CD8-positive, alpha-beta memory T cell (primary cell): Measurements from ENCODE around the gene PHKB. TPM values are rescaled to one million over a fixed set of nuclear protein-coding genes. Genes with fewer than 3 reads are reported as not detected.
A peak's percentile ranks its signal among the peaks of the same experiment; 100 is the strongest.
"Not testable (repeated sequence)": the region's sequence is repeated elsewhere in the genome, so short reads cannot be mapped to it uniquely, and the experiment has no call there.

Source experiments
- CTCF ChIA-PET: fragments of 350-600 bp; sonication (Branson Sonifier 250); formaldehyde crosslinking; loops from one replicate; lab custom pipeline; 2021; ENCODE audit warnings: antibody characterized with exemption; lab: Charles Lee
- POLR2A ChIA-PET: fragments of 350-600 bp; sonication (Branson Sonifier 250); formaldehyde crosslinking; loops from one replicate; lab custom pipeline; 2021; ENCODE audit warnings: antibody characterized with exemption; lab: Charles Lee
- DNase-seq, 5 donors: peaks; one replicate each; pipeline versions ENCODE4 v3.0.0 to v3.0.0-alpha.2; 2020 to 2022; ENCODE audit warnings: mixed read lengths in 1 of 5
- H3K27ac ChIP-seq: one replicate; pipeline ENCODE4 v1.7.0; 2013; ENCODE audit warnings: low read depth, mild to moderate bottlenecking, low read length, moderate library complexity
- H3K27me3 ChIP-seq: 2 replicates; pipeline ENCODE4 v1.7.0; 2013; ENCODE audit warnings: low read length, mild to moderate bottlenecking; ENCODE audit not compliant: insufficient read depth, poor library complexity, severe bottlenecking
- H3K36me3 ChIP-seq: 2 replicates; pipeline ENCODE4 v1.7.0; 2013; ENCODE audit warnings: mild to moderate bottlenecking, low read length, moderate library complexity; ENCODE audit not compliant: insufficient read depth
- H3K4me1 ChIP-seq: 2 replicates; pipeline ENCODE4 v1.7.0; 2013; ENCODE audit warnings: mild to moderate bottlenecking, low read length, moderate library complexity; ENCODE audit not compliant: insufficient read depth
- H3K4me3 ChIP-seq: 2 replicates; pipeline ENCODE4 v1.7.0; 2013; ENCODE audit warnings: mild to moderate bottlenecking, low read length
- H3K9me3 ChIP-seq: 2 replicates; pipeline ENCODE4 v1.7.0; 2013; ENCODE audit warnings: mild to moderate bottlenecking, low read length
- H3K27ac Mint-ChIP-seq, 8 donors: one replicate each; pipeline ENCODE4 v1.8.0; 2020 to 2021; ENCODE audit warnings: mixed read lengths in 8 of 8, mild to moderate bottlenecking in 6 of 8, inconsistent platforms in 3 of 8, moderate library complexity in 3 of 8
- H3K27me3 Mint-ChIP-seq, 2 donors: one replicate each; pipeline ENCODE4 v1.8.0; 2020 to 2021; ENCODE audit warnings: mixed read lengths in 2 of 2, mild to moderate bottlenecking in 1 of 2, moderate library complexity in 1 of 2
- H3K36me3 Mint-ChIP-seq, 3 donors: one replicate each; pipeline ENCODE4 v1.8.0; 2020 to 2021; ENCODE audit warnings: mixed read lengths in 3 of 3, inconsistent platforms in 1 of 3, mild to moderate bottlenecking in 1 of 3
- H3K4me1 Mint-ChIP-seq, 3 donors: one replicate each; pipeline ENCODE4 v1.8.0; 2020 to 2021; ENCODE audit warnings: mixed read lengths in 3 of 3, inconsistent platforms in 1 of 3, mild to moderate bottlenecking in 1 of 3
- H3K4me3 Mint-ChIP-seq, 7 donors: one replicate each; pipeline ENCODE4 v1.8.0; 2020 to 2021; ENCODE audit warnings: mixed read lengths in 7 of 7, mild to moderate bottlenecking in 6 of 7, moderate library complexity in 4 of 7, inconsistent platforms in 2 of 7
- H3K9me3 Mint-ChIP-seq, 5 donors: one replicate each; pipeline ENCODE4 v1.8.0; 2020 to 2022; ENCODE audit warnings: mixed read lengths in 5 of 5, mild to moderate bottlenecking in 3 of 5, moderate library complexity in 2 of 5, inconsistent platforms in 1 of 5
- polyA plus RNA-seq: library from polyadenylated mRNA; unstranded; fragments of 300-500 nt; fragmentation: Illumina TruSeq; gene quantifications from one replicate; pipeline ENCODE4 v1.2.3, GENCODE V29; 2021
- total RNA-seq, 2 experiments: library from RNA; stranded (reverse); gene quantifications; one replicate each; pipeline ENCODE4 v1.2.3, GENCODE V29; 2021

PHKB gene
- total and polyA plus RNA-seq, 3 experiments from 2014 or later: 23.0 to 29.2 (median 25.4) TPM

- H3K4me3 Mint-ChIP-seq, H3K4me1 ChIP-seq, H3K27ac Mint-ChIP-seq, H3K27me3 ChIP-seq, DNase-seq, H3K27me3 Mint-ChIP-seq, H3K9me3 ChIP-seq, CTCF ChIA-PET, H3K27ac ChIP-seq, POLR2A ChIA-PET, H3K36me3 ChIP-seq, H3K9me3 Mint-ChIP-seq, H3K4me3 ChIP-seq: not testable (repeated sequence)
- Mint-ChIP-seq H3K4me1 (peaks cover 37 to 60% (median 37%) of the 10 kb centered on the region in 3 donors), H3K36me3 (peaks cover 19 to 61% (median 37%) of the 10 kb centered on the region in 3 donors)
Observed at GRCh38 chr16:47442884-47443283, 18.2 kb upstream of the PHKB start.

GRCh38 chr16:47446431-47446830, 14.7 kb upstream of the PHKB start:
- H3K27ac Mint-ChIP-seq: peak overlapping the region in 3 of 8 donors; percentile 19 to 51 (median 48)
- Histone ChIP-seq H3K4me1 (no peaks in the 10 kb centered on the region), H3K9me3 (no peaks in the 10 kb centered on the region), H3K27me3 (no peaks in the 10 kb centered on the region), H3K4me3 (no peak overlapping the region), H3K36me3 (peaks cover 14% of the 10 kb centered on the region), H3K27ac (no peak overlapping the region)
- peak overlapping the region in 1 of 7 donors; percentile 5 for H3K4me3 Mint-ChIP-seq
- ChIA-PET CTCF (no interaction called here), POLR2A (no interaction called here)
- H3K27me3 Mint-ChIP-seq: no peaks in the 10 kb centered on the region
- DNase-seq: no peak
- peaks cover 0 to 4% (median 0%) of the 10 kb centered on the region in 5 donors for H3K9me3 Mint-ChIP-seq
- H3K36me3 Mint-ChIP-seq: peaks cover 22 to 66% (median 24%) of the 10 kb centered on the region in 3 donors
- H3K4me1 Mint-ChIP-seq: peaks cover 32 to 57% (median 41%) of the 10 kb centered on the region in 3 donors

- Histone ChIP-seq H3K36me3 (peaks cover 32% of the 10 kb centered on the region), H3K27ac (no peak overlapping the region), H3K9me3 (no peaks in the 10 kb centered on the region), H3K4me1 (no peaks in the 10 kb centered on the region), H3K27me3 (no peaks in the 10 kb centered on the region), H3K4me3 (no peak overlapping the region)
- Mint-ChIP-seq H3K36me3 (peaks cover 13 to 68% (median 33%) of the 10 kb centered on the region in 3 donors), H3K27me3 (no peaks in the 10 kb centered on the region), H3K4me1 (peaks cover 31 to 55% (median 50%) of the 10 kb centered on the region in 3 donors), H3K9me3 (no peaks in the 10 kb centered on the region), H3K4me3 (no peak overlapping the region), H3K27ac (no peak overlapping the region)
- ChIA-PET CTCF (no interaction called here), POLR2A (no interaction called here)
- DNase-seq: no peak
Observed at GRCh38 chr16:47448830-47449575, 12.1 kb upstream of the PHKB start.

DNA sequence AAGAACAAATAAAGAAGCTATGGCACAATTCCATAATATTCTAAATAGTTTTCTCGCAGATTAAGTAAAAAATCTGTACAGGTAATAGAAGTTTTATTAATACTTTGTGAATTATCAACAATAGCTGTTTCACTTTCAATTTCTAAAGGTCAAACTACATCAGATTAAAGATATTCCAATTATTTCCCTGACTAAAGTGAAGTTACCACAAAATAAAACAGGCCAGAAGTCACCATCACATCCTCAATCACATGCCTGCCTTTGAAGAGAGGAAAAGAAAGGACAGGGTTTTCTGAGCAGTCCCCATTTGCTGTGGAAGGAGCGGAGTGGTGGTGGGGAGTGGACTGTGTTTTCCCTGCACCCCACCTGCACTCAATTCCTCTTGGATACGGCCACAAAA, 11.3 kb upstream of the PHKB start:
- Mint-ChIP-seq H3K27ac (peak overlapping the region in 3 of 8 donors; percentile 7 to 71 (median 57)), H3K36me3 (peaks cover 11 to 69% (median 35%) of the 10 kb centered on the region in 3 donors), H3K4me1 (peaks cover 32 to 57% (median 51%) of the 10 kb centered on the region in 3 donors), H3K9me3 (no peaks in the 10 kb centered on the region), H3K27me3 (no peaks in the 10 kb centered on the region), H3K4me3 (no peak overlapping the region)
- Histone ChIP-seq H3K9me3 (no peaks in the 10 kb centered on the region), H3K4me1 (no peaks in the 10 kb centered on the region), H3K36me3 (peaks cover 32% of the 10 kb centered on the region), H3K27ac (no peak overlapping the region), H3K4me3 (no peak overlapping the region), H3K27me3 (no peaks in the 10 kb centered on the region)
- no peak for DNase-seq
- ChIA-PET POLR2A (no interaction called here), CTCF (no interaction called here)

- H3K4me1 Mint-ChIP-seq: peaks cover 49 to 75% (median 71%) of the 10 kb centered on the region in 3 donors
- peak overlapping the region in 4 of 8 donors; percentile 6 to 45 (median 32) for H3K27ac Mint-ChIP-seq
- DNase-seq: no peak
- H3K27me3 ChIP-seq: no peaks in the 10 kb centered on the region
- peak overlapping the region in 1 of 7 donors; percentile 65 for H3K4me3 Mint-ChIP-seq
- H3K9me3 ChIP-seq: no peaks in the 10 kb centered on the region
- peaks cover 9% of the 10 kb centered on the region for H3K36me3 ChIP-seq
- H3K36me3 Mint-ChIP-seq: peaks cover 0 to 40% (median 27%) of the 10 kb centered on the region in 3 donors
- H3K27me3 Mint-ChIP-seq: no peaks in the 10 kb centered on the region
- H3K27ac ChIP-seq: no peak overlapping the region
- H3K4me1 ChIP-seq: peaks cover 33% of the 10 kb centered on the region
- POLR2A ChIA-PET: no interaction called here
- no peaks in the 10 kb centered on the region for H3K9me3 Mint-ChIP-seq
- CTCF ChIA-PET: no interaction called here
- H3K4me3 ChIP-seq: no peak overlapping the region
Observed at GRCh38 chr16:47458331-47458730, 2.8 kb upstream of the PHKB start.

GRCh38 chr16:47459603-47460002, 1.5 kb upstream of the PHKB start:
- peaks cover 54 to 78% (median 74%) of the 10 kb centered on the region in 3 donors for H3K4me1 Mint-ChIP-seq
- DNase-seq: no peak
- H3K27me3 Mint-ChIP-seq: no peaks in the 10 kb centered on the region
- H3K36me3 Mint-ChIP-seq: peaks cover 0 to 34% (median 19%) of the 10 kb centered on the region in 3 donors
- CTCF ChIA-PET: no interaction called here
- Histone ChIP-seq H3K27me3 (no peaks in the 10 kb centered on the region), H3K9me3 (no peaks in the 10 kb centered on the region), H3K4me3 (peak overlapping the region; percentile 84), H3K4me1 (peaks cover 33% of the 10 kb centered on the region), H3K27ac (no peak overlapping the region), H3K36me3 (peaks cover 6% of the 10 kb centered on the region)
- peak overlapping the region; percentile 94 to 100 (median 97) for H3K4me3 Mint-ChIP-seq
- peak overlapping the region in 7 of 8 donors; percentile 95 to 99 (median 98) for H3K27ac Mint-ChIP-seq
- H3K9me3 Mint-ChIP-seq: no peaks in the 10 kb centered on the region
- POLR2A ChIA-PET: interaction anchor here (2.7 kb wide), 1 partner anchor 486 kb away, joined by 10 read pairs; the partner anchor contains the start of gene DNAJA2

GRCh38 chr16:47460359-47460710, 796 bp upstream of the PHKB start:
- peak overlapping the region; percentile 92 to 99 (median 97) for H3K27ac Mint-ChIP-seq
- H3K27me3 ChIP-seq: no peaks in the 10 kb centered on the region
- H3K27ac ChIP-seq: peak overlapping the region; percentile 93
- H3K36me3 ChIP-seq: peaks cover 6% of the 10 kb centered on the region
- peaks cover 0 to 32% (median 16%) of the 10 kb centered on the region in 3 donors for H3K36me3 Mint-ChIP-seq
- H3K4me1 ChIP-seq: peaks cover 33% of the 10 kb centered on the region
- DNase-seq: no peak
- H3K4me1 Mint-ChIP-seq: peaks cover 59 to 80% (median 74%) of the 10 kb centered on the region in 3 donors
- no peaks in the 10 kb centered on the region for H3K9me3 Mint-ChIP-seq
- ChIA-PET POLR2A (interaction anchor here (0.9 to 2.7 kb wide), 2 partner anchors 10 to 487 kb away, joined by 3 to 10 read pairs; partner anchors contain the start of gene DNAJA2), CTCF (interaction anchor here (1.1 to 1.8 kb wide), 4 partner anchors 142 to 704 kb away, joined by 3 to 5 read pairs (median 4); partner anchors contain the start of gene NETO2)
- H3K9me3 ChIP-seq: no peaks in the 10 kb centered on the region
- no peaks in the 10 kb centered on the region for H3K27me3 Mint-ChIP-seq
- peak overlapping the region; percentile 84 for H3K4me3 ChIP-seq
- peak overlapping the region; percentile 94 to 100 (median 97) for H3K4me3 Mint-ChIP-seq
